GM18951 (cell line): ENCODE measurements around the gene UBE3C.

Experiments used
- POLR2A ChIP-seq: IDR thresholded peaks from 4 replicates; pipeline ENCODE4 v1.6.1; 2011; ENCODE audit warnings: mild to moderate bottlenecking; ENCODE audit not compliant: insufficient read length, insufficient read depth; ENCODE audit errors: extremely low read depth
- in situ Hi-C: fragments of 300-500 bp; cut with MboI; formaldehyde crosslinking; loops from one replicate; pipeline ENCODE4 v1.12.0; 2022; ENCODE audit warnings: low sequenced_read_pairs, mixed read lengths, inconsistent platforms; ENCODE audit not compliant: unreplicated experiment

The UBE3C gene

DNA sequence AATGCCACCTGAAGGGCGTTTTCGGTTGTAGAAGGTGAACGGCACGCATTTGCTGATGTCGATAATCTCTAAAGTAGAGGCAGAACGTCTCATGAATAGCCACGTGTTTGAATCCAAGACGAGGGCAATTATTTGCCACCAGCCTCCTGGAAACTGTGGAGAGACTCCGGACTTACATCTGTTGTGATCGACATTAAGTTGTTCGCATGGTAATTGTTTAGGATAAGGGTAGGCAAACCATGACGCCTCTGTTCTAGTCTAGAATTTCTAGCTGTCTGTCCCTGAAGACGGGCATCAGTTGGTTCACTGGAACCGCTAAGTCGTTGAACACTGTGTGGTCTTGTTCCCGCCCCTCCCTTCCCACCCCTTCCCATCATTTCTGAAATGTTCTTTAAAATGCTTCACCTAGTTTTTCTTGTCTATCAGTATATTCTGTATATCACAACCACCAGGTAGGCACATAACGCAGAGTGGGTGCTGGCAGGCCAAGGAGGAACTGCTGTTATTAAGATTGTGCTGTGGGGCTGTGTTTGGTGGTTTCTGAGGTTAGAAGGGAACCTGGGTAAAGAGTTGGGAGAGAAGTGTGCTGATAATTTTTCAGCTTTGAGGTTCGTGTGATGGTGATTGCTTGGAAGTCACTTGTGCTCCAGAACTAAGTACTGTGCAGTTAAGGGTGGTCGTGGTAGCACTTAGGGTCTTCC is 1.2 kb downstream of the UBE3C start:
- in situ Hi-C loops, result no loop called here
- no peak for TF ChIP-seq POLR2A

DNA sequence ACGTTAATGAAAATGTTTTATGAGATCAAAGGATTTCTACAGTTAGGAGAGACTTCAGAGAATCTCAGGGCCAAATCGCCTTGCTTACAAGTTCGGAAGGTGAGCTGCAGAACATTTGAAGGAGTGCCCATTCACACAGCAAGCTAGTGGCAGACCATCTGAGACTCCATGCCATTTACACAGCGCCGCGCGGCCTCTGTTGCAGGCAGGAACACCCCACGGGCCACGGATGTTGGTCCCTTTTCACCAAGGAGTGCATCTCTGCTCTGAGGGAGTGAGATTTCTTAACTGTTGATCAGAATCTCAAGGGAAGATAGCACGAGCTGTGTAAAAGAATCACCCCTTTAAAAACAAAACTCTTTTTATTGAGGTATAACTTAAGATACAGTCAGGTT is 1.8 kb downstream of the UBE3C start:
- in situ Hi-C loops, result no loop called here

DNA sequence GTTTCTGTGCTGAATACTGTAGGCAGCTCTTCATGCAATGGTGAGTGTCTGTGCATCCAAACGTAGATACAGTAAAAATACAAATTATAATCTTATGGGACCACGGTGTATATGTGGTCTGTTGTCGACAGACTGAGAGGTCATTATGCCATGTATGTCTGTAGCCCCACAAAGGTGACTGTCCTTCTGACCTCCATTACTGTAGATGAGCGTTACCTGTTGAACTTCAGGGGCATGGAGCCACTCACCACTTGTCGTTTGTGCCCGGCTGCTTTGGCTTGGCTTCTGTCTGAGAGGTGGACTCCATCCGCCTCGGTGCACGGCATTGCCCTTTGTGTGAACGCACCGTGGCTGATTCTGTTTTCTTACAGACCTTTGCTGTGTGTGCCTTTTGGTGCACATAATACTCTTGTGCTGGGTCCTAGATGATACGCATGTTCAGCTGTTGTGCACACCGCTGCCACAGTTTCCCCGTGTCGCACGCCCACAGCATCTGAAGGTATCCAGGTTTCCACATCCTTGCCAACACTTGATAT is 2.9 kb downstream of the UBE3C start:
- in situ Hi-C loops, result no loop called here
- no peak for TF ChIP-seq POLR2A

More for the DNA sequence above, 1.8 kb downstream of the UBE3C start:
- no peak for TF ChIP-seq POLR2A

DNA sequence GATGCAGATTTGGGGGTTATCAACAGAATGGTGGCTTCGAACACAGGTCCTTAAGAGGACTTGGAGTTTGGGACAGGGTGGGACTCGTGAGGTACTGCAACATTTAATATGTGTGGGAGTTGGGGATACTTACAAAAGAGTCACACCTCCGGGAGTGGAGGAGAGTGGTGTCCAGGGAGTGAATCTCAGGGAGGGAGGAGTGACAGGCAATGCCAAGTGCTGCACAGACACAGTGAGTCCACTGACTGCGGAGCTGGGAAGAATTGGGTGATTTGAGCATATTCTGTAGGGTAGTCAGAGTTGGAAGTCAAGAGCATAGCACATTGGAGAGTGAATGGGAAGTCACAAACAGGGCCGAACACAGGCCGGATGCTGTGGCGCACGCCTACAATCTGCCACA is 5.1 kb downstream of the UBE3C start:
- in situ Hi-C loops, result no loop called here
- TF ChIP-seq POLR2A, result no peak

DNA sequence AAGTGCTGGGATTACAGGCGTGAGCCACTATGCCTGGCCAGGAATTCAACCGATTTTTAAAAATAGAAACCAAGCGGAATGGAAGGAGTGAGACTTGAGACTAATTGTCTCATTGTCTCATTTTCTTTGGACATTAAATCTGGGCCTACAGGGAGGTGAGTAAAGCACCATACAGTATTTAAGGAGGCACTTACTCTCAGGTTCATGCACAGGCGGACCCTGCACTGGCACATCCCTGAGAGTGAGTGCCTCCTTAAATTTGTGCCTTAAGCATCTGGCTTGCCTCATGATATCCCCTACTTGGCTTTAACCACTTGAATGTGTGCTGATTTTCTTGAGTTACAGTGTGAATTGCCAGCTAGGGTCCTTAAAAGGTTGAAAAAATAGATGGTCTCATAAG is 10.6 kb downstream of the UBE3C start:
- TF ChIP-seq POLR2A, result no peak
- in situ Hi-C loops, result no loop called here

DNA sequence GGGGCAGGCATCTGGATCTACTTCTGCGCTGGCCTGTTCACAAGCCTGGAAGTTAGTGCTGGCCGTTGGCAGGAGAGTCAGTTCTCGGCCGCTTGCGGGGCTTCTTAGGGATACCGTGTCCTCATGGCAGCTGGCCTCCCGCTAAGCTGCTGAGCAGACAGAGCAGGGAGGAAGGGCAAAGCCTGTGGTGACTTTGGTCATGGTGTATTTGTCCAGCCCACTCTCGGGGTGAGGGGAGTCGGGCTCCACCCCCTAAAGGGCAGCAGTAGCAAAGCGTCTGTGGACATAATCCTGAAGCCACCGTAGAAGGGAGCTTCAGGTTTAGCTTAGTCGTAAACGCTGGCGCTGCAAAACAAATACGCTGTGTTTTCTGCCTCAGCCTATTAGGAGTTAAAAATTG is 12.2 kb downstream of the UBE3C start:
- no peak for TF ChIP-seq POLR2A
- in situ Hi-C loops, result loop anchor here (10.0 kb wide), 1 partner anchor 156 kb away; no protein-coding TSS in a partner anchor

DNA sequence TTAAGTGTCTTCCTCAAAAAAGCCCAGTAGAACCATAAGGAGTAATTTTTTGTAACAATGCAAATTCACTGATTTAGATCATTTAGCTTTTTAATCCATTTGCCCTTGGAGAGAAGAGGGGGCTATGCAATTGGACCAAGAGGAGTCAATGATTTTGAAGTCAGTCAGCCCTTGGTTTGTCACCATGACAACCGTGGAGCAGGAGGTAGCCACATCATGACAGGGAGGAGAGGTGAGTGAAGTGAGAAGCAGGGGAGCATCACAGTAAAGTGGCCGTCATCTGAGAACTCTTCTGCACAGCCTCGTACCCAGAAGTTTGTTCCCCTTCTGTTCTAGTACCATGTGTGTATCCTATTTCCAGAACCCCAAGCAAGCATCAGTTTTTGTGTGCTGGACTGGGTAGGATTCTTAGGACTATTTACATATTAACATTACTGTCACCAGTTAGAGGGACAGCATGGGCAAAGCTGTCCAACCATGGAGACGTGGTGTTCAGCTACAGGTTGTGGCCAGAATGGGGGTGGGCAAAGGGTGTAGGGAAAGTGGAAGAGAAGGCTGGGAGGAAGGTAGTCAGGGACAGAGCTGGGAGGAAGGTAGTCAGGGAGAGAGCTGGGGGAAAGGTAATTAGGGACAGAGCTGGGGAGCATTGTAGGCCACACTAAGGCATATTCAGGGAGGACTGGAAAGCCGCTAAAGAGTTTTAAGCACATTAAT is 13.1 kb downstream of the UBE3C start:
- TF ChIP-seq POLR2A, result no peak
- in situ Hi-C loops, result loop anchor here (10.0 kb wide), 1 partner anchor 157 kb away; no protein-coding TSS in a partner anchor

DNA sequence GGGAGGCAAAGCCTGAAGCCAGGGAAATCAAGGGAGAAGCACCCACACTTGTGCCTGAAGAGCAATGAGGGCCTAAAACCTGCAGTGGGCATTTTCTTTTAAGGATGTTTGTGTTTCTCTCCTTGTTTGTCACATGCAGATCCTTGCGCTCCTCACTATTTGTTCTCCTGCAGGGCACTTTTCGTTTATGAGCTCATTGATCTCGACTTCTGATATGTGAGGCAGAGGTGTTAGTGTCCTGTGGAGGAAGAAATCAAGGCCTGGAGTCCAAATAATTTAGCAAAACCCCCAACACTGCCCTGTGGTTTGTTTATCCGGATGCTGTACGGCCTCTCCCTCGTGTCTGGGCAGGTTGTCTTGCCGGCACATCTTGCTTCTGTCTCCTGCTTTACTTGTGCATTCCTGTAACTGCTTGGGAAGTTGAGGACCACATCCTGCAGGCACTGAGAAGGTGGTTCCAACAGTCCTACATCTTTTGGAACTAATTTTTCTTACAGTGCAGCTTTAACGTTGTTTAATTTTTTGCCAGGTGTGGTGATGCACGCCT is 13.7 kb downstream of the UBE3C start:
- no peak for TF ChIP-seq POLR2A
- in situ Hi-C loops, result loop anchor here (10.0 kb wide), 1 partner anchor 158 kb away; no protein-coding TSS in a partner anchor

DNA sequence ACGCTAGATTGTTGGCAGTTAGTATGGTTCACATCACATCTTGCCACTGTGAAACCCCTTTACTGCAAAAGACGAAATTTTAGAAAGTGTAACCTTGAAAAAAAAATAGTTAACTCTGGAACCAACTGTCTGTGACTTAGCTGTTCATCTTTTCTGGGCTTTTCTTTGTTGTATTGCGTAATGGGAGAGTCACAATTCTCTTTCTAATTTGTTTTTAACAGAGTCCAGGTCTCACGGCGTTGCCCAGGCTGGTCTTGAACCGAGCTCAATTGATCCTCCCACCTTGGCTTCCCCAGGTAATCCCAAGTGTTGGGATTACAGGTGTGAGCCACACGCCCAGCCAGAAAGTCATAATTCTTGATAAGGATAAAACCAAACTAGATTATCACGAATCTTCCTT is 14.5 kb downstream of the UBE3C start:
- TF ChIP-seq POLR2A, result no peak
- in situ Hi-C loops, result loop anchor here (10.0 kb wide), 1 partner anchor 158 kb away; no protein-coding TSS in a partner anchor

DNA sequence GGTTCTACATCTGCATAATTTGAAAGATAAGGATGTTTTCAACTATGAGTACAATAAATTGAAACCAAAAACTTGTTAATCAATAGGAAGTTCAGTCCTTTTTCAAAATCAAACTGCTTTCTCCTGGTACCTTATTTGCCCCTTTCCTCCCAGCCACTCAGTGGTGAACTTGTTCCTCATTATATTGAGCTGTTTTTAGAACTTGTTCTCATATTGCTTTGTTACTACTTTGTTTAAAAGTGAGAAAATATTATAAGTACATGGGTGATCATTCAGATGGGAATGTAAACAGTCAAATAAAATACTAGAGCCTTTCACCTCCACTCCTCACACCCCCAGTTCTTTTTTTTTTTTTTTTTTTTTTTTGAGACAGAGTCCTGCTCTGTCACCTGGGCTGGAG is 17.2 kb downstream of the UBE3C start:
- in situ Hi-C loops, result loop anchor here (10.0 kb wide), 1 partner anchor 161 kb away; no protein-coding TSS in a partner anchor
- TF ChIP-seq POLR2A, result no peak

DNA sequence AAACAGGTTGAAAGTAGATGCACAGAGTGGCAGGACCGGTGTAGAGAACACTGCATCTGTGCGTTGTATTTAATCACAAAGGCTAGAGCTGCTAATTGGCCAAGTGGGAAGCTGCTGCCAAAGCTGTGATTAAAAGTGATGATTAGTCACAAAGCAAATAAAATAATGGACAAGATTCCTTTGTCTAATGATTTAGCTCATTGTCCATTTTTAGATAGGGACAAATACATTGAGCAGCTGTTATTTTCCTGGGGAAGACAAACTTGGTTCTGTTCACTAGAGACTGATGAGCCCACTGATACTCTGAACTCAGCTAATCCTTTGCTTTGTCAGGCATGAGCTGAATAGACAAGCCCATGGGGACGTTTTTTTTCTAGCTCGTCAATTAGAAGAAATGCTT is 19.7 kb downstream of the UBE3C start:
- in situ Hi-C loops, result loop anchor here (10.0 kb wide), 1 partner anchor 164 kb away; no protein-coding TSS in a partner anchor
- no peak for TF ChIP-seq POLR2A

DNA sequence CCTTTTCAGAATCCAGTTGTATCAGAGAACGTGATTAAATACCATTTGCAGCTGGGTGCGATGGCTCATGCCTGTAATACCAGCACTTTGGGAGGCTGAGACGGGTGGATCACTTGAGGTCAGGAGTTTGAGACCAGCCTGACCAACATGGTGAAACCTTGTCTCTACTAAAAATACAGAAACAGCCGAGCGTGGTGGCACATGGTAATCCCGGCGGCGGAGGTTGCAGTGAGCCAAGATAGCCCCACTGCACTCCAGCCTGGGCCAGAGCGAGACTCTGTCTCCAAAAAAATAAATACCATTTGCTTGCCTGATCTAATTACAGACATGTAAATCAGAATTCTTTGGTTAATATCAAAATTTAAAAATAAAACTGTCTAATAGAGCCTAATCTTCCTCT is 20.8 kb downstream of the UBE3C start:
- in situ Hi-C loops, result loop anchor here (10.0 kb wide), 1 partner anchor 165 kb away; no protein-coding TSS in a partner anchor

DNA sequence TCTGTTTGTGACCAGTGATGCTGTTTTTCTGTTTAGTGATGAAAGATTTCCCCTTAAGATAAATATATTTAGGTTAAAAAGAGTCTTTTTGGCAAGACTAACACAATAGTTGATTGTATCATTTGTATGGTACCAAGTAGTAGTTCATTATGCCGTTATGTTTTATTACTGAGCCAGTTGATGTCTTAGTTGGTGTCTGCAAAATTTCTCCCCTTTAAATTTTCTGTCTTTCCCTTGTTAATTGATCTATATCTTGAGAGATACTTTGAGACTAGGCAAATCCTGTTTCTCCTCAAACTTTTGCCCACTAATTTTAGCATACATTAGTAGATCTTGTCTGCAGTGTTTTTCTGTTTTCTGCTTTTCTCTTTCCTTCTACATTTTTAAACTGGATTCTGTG is 21.7 kb downstream of the UBE3C start:
- in situ Hi-C loops, result no loop called here
- TF ChIP-seq POLR2A, result no peak
